ENCODE measurements around the gene SLC6A15.

The SLC6A15 gene

GRCh38 chr12:84912198-84913128 is at the start of gene SLC6A15:
Gene SLC6A15, minus strand, starts transcription at chr12:84912799. Its CDS starts 20,679 bp downstream, at chr12:84892120.
- in situ Hi-C loops (cut with HindIII; ENCODE audit: low sequenced_read_pairs): no loop called here
- TF ChIP-seq, protein P1, sequence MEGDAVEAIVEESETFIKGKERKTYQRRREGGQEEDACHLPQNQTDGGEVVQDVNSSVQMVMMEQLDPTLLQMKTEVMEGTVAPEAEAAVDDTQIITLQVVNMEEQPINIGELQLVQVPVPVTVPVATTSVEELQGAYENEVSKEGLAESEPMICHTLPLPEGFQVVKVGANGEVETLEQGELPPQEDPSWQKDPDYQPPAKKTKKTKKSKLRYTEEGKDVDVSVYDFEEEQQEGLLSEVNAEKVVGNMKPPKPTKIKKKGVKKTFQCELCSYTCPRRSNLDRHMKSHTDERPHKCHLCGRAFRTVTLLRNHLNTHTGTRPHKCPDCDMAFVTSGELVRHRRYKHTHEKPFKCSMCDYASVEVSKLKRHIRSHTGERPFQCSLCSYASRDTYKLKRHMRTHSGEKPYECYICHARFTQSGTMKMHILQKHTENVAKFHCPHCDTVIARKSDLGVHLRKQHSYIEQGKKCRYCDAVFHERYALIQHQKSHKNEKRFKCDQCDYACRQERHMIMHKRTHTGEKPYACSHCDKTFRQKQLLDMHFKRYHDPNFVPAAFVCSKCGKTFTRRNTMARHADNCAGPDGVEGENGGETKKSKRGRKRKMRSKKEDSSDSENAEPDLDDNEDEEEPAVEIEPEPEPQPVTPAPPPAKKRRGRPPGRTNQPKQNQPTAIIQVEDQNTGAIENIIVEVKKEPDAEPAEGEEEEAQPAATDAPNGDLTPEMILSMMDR (IDR thresholded peaks at IDR 0.05; ENCODE audit: low read depth, low read length): peak; percentile 64
- peak; percentile 84 for DNase-seq (ENCODE audit: low read depth, low spot score)
- peak within 1 kb of the TSS; percentile 71 for H3K4me3 ChIP-seq (ENCODE audit: low read depth, low read length)

DNA sequence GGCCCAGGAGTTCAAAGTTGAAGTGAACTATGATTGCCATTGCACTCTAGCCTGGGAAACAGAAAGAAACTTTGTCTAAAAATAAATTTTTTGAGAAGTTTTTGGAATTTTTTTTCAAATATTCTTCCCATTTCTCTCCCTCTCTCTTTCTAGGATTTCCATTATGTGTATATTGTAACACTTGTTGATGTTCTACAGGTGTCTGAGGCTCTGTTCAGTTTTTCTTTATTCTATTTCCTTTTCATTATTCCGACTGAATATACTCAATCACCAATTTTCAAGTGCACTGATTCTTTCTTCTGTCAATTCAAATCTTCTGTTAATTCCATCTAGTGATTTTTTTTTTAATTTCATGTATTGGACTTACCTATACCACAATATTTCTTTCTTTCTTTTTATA is 48.3 kb upstream of the SLC6A15 start:
- no peak for DNase-seq (ENCODE audit: low read depth, low spot score)
- TF ChIP-seq, protein P1 (IDR thresholded peaks at IDR 0.05; ENCODE audit: low read depth, low read length): no peak
- no peak overlapping the region for H3K4me3 ChIP-seq (ENCODE audit: low read depth, low read length)
- in situ Hi-C loops (cut with HindIII; ENCODE audit: low sequenced_read_pairs): no loop called here

DNA sequence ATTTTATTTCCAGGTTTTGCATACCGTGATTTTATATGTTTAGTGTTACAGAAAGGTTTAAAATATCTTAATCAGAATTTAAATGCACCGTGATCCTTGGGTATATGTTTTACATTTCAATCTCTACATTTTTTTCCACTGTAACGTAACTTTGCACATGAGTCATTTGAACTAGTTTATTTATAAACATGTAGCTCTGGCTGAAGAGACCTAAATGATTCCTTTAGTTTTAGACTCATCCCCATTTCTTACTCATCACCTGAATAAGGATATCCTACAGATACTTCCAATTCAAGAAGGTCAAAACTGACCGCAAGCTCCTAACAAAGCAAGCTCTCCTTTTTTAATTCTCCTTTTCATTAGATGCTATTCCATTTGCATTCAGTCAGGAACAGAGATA is 42.7 kb upstream of the SLC6A15 start:
- H3K4me3 ChIP-seq (ENCODE audit: low read depth, low read length): no peak overlapping the region
- no peak for DNase-seq (ENCODE audit: low read depth, low spot score)
- TF ChIP-seq, protein P1 (IDR thresholded peaks at IDR 0.05; ENCODE audit: low read depth, low read length): no peak
- in situ Hi-C loops (cut with HindIII; ENCODE audit: low sequenced_read_pairs): no loop called here

- no peak for DNase-seq (ENCODE audit: low read depth, low spot score)
- H3K4me3 ChIP-seq (ENCODE audit: low read depth, low read length): no peak overlapping the region
- in situ Hi-C loops (cut with HindIII; ENCODE audit: low sequenced_read_pairs): no loop called here
- TF ChIP-seq, protein P1 (IDR thresholded peaks at IDR 0.05; ENCODE audit: low read depth, low read length): no peak
These were observed 41.8 kb upstream of the SLC6A15 start for GRCh38 chr12:84954415-84954814.

DNA sequence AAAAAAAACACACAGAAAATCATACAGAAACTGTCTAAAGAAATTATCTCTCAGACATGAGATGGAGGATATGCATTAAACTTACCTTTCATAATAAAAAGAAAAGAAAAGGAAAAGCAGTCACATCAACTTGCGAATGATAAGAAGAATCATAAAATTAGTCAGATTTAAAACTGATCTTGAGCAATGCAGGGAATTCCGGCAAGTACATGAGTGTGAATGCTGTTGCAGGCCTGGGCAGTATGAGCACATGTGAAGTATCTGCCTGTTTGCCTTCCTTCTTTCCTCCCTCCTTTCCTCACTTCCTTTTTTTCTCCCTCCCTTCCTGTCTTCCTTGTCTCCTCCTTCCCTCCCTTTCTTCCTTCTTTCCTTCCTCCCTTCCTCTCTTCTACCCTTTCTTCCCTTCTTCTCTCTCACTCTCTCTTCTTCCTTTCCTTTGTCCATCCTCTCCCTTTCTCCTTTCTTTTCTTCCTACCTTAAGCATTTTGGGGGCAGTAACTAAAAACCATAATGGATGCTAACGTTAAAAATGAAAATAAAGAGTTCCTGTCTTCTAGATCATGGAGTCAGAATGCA is 38.5 kb upstream of the SLC6A15 start:
- in situ Hi-C loops (cut with HindIII; ENCODE audit: low sequenced_read_pairs): no loop called here
- TF ChIP-seq, protein P1 (IDR thresholded peaks at IDR 0.05; ENCODE audit: low read depth, low read length): no peak
- DNase-seq (ENCODE audit: low read depth, low spot score): no peak
- no peak overlapping the region for H3K4me3 ChIP-seq (ENCODE audit: low read depth, low read length)

- in situ Hi-C loops (cut with HindIII; ENCODE audit: low sequenced_read_pairs): no loop called here
- TF ChIP-seq, protein P1 (IDR thresholded peaks at IDR 0.05; ENCODE audit: low read depth, low read length): no peak
- H3K4me3 ChIP-seq (ENCODE audit: low read depth, low read length): no peak overlapping the region
- DNase-seq (ENCODE audit: low read depth, low spot score): no peak
These were observed 34.2 kb upstream of the SLC6A15 start for GRCh38 chr12:84946753-84947152.

Measured in astrocyte of the spinal cord (primary cell).